WTC11 (cell line): ENCODE results near the gene TBC1D23. TPM values are rescaled to one million over a fixed set of nuclear protein-coding genes. Genes with fewer than 3 reads are reported as not detected.
"Not testable (repeated sequence)": the region's sequence is repeated elsewhere in the genome, so short reads cannot be mapped to it uniquely, and the experiment has no call there.

ENCODE experiments used
- ATAC-seq: fragments of 200-7000 bp; cut with Tn5 transposase; 2 replicates; pipeline ENCODE4 v1.10.0; 2021; ENCODE audit warnings: mild to moderate bottlenecking, moderate library complexity
- CTCF ChIA-PET: fragments of 300-600 bp; sonication (Branson Sonifier 250); formaldehyde crosslinking; loops from one replicate; lab custom pipeline; 2021; ENCODE audit warnings: antibody characterized with exemption; lab: Charles Lee
- POLR2A ChIA-PET: fragments of 350-600 bp; sonication (Branson Sonifier 250); formaldehyde crosslinking; loops from one replicate; lab custom pipeline; 2021; ENCODE audit warnings: antibody characterized with exemption; lab: Charles Lee
- DNase-seq: peaks from one replicate; pipeline ENCODE4 v3.0.0; 2021; ENCODE audit warnings: low spot score
- H3K27ac Mint-ChIP-seq: 2 replicates; pipeline ENCODE4 v1.8.0; 2021; ENCODE audit warnings: mixed read lengths
- H3K27me3 Mint-ChIP-seq: 2 replicates; pipeline ENCODE4 v1.8.0; 2021; ENCODE audit warnings: low read depth, mild to moderate bottlenecking, moderate library complexity, mixed read lengths
- H3K36me3 Mint-ChIP-seq: 2 replicates; pipeline ENCODE4 v1.8.0; 2021; ENCODE audit warnings: mixed read lengths
- H3K4me1 Mint-ChIP-seq: 2 replicates; pipeline ENCODE4 v1.8.0; 2022; ENCODE audit warnings: mixed read lengths
- H3K4me3 Mint-ChIP-seq: 2 replicates; pipeline ENCODE4 v1.8.0; 2021; ENCODE audit warnings: mild to moderate bottlenecking, moderate library complexity, mixed read lengths
- H3K9me3 Mint-ChIP-seq: 2 replicates; pipeline ENCODE4 v1.8.0; 2021; ENCODE audit warnings: mixed read lengths
- ARID4B ChIP-seq: sonication (generic); formaldehyde crosslinking; IDR thresholded peaks from 2 replicates; pipeline ENCODE4 v1.8.0; 2023; ENCODE audit warnings: missing genetic modification reagents, mild to moderate bottlenecking, borderline replicate concordance
- FOXK1 ChIP-seq: sonication (generic); formaldehyde crosslinking; IDR thresholded peaks from 2 replicates; pipeline ENCODE4 v1.8.0; 2022; ENCODE audit warnings: mild to moderate bottlenecking, moderate library complexity, missing genetic modification reagents
- JAZF1 ChIP-seq: fragments of 250-450 bp; sonication (Bioruptor Pico); IDR thresholded peaks from 2 replicates; pipeline ENCODE4 v1.9.0; 2021; ENCODE audit warnings: moderate library complexity, mild to moderate bottlenecking, inconsistent platforms
- MXD4 ChIP-seq: fragments of 250-450 bp; sonication (Bioruptor Pico); IDR thresholded peaks from 2 replicates; pipeline ENCODE4 v1.8.0; 2021; ENCODE audit warnings: mild to moderate bottlenecking, moderate library complexity, borderline replicate concordance
- NR2C2 ChIP-seq: sonication (generic); formaldehyde crosslinking; IDR thresholded peaks from 2 replicates; pipeline ENCODE4 v1.8.0; 2022; ENCODE audit warnings: mild to moderate bottlenecking, missing genetic modification reagents
- ZNF416 ChIP-seq: fragments of 250-450 bp; sonication (Bioruptor Pico); IDR thresholded peaks from 2 replicates; pipeline ENCODE4 v1.9.0; 2021; ENCODE audit warnings: mild to moderate bottlenecking, inconsistent platforms
- total RNA-seq: library from RNA; stranded (reverse); gene quantifications from 3 replicates; pipeline ENCODE4 v1.2.3, GENCODE V29; 2021
- TF ChIP-seq, protein P1 (sequence below): fragments of 250-450 bp; sonication (Bioruptor Pico); IDR thresholded peaks from 2 replicates; pipeline ENCODE4 v1.9.0; 2021; ENCODE audit warnings: mild to moderate bottlenecking, borderline replicate concordance
- TF ChIP-seq, protein P2 (sequence below): fragments of 250-450 bp; sonication (Bioruptor Pico); IDR thresholded peaks from 2 replicates; pipeline ENCODE4 v1.9.0; 2021; ENCODE audit warnings: mild to moderate bottlenecking
- TF ChIP-seq, protein P3 (sequence below): sonication (generic); formaldehyde crosslinking; IDR thresholded peaks from 2 replicates; pipeline ENCODE4 v1.8.1; 2023; ENCODE audit warnings: mild to moderate bottlenecking, missing genetic modification reagents, borderline replicate concordance

Gene TBC1D23
- total RNA-seq, 1 experiment from 2014 or later = 73.6 TPM

- TF ChIP-seq, protein P1, sequence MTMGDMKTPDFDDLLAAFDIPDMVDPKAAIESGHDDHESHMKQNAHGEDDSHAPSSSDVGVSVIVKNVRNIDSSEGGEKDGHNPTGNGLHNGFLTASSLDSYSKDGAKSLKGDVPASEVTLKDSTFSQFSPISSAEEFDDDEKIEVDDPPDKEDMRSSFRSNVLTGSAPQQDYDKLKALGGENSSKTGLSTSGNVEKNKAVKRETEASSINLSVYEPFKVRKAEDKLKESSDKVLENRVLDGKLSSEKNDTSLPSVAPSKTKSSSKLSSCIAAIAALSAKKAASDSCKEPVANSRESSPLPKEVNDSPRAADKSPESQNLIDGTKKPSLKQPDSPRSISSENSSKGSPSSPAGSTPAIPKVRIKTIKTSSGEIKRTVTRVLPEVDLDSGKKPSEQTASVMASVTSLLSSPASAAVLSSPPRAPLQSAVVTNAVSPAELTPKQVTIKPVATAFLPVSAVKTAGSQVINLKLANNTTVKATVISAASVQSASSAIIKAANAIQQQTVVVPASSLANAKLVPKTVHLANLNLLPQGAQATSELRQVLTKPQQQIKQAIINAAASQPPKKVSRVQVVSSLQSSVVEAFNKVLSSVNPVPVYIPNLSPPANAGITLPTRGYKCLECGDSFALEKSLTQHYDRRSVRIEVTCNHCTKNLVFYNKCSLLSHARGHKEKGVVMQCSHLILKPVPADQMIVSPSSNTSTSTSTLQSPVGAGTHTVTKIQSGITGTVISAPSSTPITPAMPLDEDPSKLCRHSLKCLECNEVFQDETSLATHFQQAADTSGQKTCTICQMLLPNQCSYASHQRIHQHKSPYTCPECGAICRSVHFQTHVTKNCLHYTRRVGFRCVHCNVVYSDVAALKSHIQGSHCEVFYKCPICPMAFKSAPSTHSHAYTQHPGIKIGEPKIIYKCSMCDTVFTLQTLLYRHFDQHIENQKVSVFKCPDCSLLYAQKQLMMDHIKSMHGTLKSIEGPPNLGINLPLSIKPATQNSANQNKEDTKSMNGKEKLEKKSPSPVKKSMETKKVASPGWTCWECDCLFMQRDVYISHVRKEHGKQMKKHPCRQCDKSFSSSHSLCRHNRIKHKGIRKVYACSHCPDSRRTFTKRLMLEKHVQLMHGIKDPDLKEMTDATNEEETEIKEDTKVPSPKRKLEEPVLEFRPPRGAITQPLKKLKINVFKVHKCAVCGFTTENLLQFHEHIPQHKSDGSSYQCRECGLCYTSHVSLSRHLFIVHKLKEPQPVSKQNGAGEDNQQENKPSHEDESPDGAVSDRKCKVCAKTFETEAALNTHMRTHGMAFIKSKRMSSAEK (CRISPR knock-in tag) = no peak
- TF ChIP-seq, protein P2, sequence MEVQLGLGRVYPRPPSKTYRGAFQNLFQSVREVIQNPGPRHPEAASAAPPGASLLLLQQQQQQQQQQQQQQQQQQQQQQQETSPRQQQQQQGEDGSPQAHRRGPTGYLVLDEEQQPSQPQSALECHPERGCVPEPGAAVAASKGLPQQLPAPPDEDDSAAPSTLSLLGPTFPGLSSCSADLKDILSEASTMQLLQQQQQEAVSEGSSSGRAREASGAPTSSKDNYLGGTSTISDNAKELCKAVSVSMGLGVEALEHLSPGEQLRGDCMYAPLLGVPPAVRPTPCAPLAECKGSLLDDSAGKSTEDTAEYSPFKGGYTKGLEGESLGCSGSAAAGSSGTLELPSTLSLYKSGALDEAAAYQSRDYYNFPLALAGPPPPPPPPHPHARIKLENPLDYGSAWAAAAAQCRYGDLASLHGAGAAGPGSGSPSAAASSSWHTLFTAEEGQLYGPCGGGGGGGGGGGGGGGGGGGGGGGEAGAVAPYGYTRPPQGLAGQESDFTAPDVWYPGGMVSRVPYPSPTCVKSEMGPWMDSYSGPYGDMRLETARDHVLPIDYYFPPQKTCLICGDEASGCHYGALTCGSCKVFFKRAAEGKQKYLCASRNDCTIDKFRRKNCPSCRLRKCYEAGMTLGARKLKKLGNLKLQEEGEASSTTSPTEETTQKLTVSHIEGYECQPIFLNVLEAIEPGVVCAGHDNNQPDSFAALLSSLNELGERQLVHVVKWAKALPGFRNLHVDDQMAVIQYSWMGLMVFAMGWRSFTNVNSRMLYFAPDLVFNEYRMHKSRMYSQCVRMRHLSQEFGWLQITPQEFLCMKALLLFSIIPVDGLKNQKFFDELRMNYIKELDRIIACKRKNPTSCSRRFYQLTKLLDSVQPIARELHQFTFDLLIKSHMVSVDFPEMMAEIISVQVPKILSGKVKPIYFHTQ = no peak
Measured at GRCh38 chr3:100238599-100238998, 22.2 kb upstream of the TBC1D23 start (continued).

DNA sequence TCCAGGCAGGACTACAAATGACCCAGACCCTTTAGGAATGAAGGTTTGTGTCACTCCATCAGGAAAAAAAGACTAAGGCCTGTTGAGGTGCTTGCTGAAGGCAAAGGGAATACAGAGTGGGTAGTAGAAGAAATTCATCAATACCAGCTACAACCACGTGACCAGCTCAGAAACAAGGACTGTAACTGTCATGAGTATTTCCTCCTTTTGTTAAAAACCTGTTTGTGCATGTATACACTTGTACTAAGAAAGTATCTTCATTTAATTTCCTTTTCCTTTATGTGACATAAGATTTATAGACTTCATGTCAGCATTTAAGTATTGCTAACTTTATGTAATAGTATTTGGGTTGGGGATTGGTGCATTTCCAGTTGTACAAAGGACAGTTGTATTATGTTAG, 18.3 kb upstream of the TBC1D23 start:
- not testable (repeated sequence) for DNase-seq, H3K27ac Mint-ChIP-seq

DNA sequence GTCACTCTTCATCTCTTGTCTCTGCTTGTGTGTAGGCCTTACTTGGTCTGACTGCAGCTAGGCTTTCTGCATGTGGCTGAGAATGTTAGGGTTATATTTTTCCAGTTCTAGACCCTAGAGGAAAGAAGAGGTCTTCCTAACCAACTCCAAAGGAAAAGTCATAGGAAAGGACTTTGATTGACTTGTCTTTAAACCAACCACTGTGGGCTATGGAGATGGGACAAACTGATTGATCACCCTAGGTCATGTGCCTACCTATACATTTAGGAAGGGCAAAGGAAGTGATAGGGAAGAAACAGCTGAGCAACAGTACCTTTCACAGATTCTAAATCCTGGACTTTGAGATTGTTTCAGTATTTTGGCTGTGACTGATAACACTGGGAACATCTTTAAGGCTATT, 16.5 kb upstream of the TBC1D23 start:
- ChIA-PET CTCF (no interaction called here), POLR2A (no interaction called here)
- Mint-ChIP-seq H3K36me3 (no peaks in the 10 kb centered on the region), H3K4me3 (no peak overlapping the region), H3K4me1 (peaks cover 14% of the 10 kb centered on the region), H3K9me3 (peaks cover 22% of the 10 kb centered on the region), H3K27me3 (no peaks in the 10 kb centered on the region), H3K27ac (no peak overlapping the region)
- ATAC-seq (no peak), DNase-seq (no peak)
- TF ChIP-seq, protein P1 (CRISPR knock-in tag) = no peak
- TF ChIP-seq ARID4B (CRISPR knock-in tag) (no peak), FOXK1 (CRISPR knock-in tag) (no peak), NR2C2 (CRISPR knock-in tag) (no peak), MXD4 (CRISPR knock-in tag) (no peak), JAZF1 (CRISPR knock-in tag) (no peak), ZNF416 (CRISPR knock-in tag) (no peak)
- TF ChIP-seq, protein P3, sequence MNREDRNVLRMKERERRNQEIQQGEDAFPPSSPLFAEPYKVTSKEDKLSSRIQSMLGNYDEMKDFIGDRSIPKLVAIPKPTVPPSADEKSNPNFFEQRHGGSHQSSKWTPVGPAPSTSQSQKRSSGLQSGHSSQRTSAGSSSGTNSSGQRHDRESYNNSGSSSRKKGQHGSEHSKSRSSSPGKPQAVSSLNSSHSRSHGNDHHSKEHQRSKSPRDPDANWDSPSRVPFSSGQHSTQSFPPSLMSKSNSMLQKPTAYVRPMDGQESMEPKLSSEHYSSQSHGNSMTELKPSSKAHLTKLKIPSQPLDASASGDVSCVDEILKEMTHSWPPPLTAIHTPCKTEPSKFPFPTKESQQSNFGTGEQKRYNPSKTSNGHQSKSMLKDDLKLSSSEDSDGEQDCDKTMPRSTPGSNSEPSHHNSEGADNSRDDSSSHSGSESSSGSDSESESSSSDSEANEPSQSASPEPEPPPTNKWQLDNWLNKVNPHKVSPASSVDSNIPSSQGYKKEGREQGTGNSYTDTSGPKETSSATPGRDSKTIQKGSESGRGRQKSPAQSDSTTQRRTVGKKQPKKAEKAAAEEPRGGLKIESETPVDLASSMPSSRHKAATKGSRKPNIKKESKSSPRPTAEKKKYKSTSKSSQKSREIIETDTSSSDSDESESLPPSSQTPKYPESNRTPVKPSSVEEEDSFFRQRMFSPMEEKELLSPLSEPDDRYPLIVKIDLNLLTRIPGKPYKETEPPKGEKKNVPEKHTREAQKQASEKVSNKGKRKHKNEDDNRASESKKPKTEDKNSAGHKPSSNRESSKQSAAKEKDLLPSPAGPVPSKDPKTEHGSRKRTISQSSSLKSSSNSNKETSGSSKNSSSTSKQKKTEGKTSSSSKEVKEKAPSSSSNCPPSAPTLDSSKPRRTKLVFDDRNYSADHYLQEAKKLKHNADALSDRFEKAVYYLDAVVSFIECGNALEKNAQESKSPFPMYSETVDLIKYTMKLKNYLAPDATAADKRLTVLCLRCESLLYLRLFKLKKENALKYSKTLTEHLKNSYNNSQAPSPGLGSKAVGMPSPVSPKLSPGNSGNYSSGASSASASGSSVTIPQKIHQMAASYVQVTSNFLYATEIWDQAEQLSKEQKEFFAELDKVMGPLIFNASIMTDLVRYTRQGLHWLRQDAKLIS (CRISPR knock-in tag) = no peak

More for the DNA sequence above, 18.3 kb upstream of the TBC1D23 start:
- ATAC-seq, H3K27me3 Mint-ChIP-seq, H3K4me3 Mint-ChIP-seq, H3K36me3 Mint-ChIP-seq: not testable (repeated sequence)
- peaks cover 37% of the 10 kb centered on the region for H3K9me3 Mint-ChIP-seq
- ChIA-PET CTCF (interaction anchor here (1.2 kb wide), 1 partner anchor 411 kb away, joined by 5 read pairs; no protein-coding TSS in a partner anchor), POLR2A (interaction anchor here (0.5 kb wide), 1 partner anchor 20 kb away, joined by 4 read pairs; no protein-coding TSS in a partner anchor)
- H3K4me1 Mint-ChIP-seq = peaks cover 14% of the 10 kb centered on the region
